ENCODE results near the gene CHN1.

- no peak for TF ChIP-seq CTCF (IDR thresholded peaks at IDR 0.05)
- no peak for TF ChIP-seq ZFX (IDR thresholded peaks at IDR 0.05; ENCODE audit: borderline replicate concordance)
Measured at GRCh38 chr2:174929786-174930185, 75.4 kb downstream of the CHN1 start.

Measured in 22Rv1 (cell line).